HG02763 (cell line): ENCODE data around the gene AK8.

ENCODE experiments used
- ATAC-seq: cut with Tn5 transposase; IDR thresholded peaks from one replicate; pipeline ENCODE4 v1.9.1; 2021; ENCODE audit warnings: mild to moderate bottlenecking, moderate library complexity; ENCODE audit not compliant: unreplicated experiment

AK8 gene

DNA sequence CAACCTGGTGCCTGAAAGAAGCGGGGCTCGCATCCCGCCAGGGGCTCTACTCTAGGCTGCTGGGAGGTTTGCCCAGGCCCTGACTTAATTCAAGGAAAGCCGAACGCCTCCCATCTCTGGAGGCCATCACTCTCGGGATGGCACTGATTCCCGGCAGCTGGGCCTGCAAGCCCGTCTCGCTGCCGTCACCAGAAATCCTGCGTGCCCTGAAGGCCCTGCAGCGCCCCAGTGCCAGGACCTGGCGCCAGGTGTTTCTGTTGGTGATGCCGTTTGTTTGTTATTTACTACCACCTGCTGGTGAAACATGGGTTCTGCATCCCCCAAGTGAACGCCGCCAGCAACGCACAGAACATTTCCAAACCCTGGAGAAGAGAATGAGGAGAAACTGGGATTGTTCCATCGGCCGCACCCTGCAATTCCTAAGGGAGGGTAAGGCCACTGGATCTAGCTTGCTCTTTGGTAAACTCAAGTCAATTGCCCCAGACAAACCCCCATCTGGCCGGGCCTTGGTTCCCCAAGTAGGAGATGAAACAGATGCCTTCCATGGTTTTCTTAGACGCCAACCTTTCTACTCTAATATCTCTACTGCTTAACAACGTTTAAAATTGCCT, 77.9 kb downstream of the AK8 start:
- ATAC-seq, result no peak

DNA sequence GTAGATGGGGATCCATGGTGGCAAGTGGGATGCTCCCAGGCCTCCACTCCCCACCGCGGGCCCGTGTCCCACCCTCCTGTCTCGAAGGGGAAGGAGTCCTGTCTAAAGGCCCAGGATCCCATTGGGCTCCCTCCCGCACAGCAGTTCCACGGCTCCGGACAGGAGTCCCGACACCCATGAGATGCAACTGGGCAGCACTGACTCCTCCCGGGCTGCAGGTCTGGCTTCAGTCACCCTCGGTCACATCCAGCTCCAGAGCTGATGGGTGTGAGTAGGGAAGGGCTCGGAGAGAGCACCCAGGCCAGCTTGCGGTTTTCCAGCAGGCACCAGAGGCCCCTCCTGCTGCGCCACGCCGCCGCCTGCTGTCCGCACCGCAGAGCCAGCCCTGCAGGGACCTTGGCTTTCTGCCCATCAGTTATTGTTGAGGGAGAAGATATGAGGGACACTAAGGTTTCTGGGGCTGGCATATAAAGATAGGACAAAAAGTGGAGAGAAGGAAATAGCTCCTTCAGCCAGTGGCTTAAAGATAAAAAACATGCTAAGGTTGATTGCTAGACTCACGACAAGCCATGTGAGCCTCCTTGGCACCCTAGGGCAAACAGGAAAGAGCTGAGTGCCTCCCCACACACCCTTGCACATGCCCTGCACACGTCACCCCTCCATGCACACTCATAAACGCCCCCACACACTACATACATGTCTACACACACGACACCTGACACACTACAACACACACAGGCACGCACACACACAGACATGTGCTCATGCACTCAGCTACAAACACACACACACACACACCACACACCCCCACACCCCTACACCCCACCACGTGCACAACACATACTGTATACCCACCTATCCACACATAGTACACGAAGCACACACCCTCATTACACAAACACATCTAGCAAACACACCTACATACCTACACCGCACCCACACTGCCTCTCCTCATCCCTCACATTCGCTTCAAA, 79.0 kb downstream of the AK8 start:
- ATAC-seq, result no peak

DNA sequence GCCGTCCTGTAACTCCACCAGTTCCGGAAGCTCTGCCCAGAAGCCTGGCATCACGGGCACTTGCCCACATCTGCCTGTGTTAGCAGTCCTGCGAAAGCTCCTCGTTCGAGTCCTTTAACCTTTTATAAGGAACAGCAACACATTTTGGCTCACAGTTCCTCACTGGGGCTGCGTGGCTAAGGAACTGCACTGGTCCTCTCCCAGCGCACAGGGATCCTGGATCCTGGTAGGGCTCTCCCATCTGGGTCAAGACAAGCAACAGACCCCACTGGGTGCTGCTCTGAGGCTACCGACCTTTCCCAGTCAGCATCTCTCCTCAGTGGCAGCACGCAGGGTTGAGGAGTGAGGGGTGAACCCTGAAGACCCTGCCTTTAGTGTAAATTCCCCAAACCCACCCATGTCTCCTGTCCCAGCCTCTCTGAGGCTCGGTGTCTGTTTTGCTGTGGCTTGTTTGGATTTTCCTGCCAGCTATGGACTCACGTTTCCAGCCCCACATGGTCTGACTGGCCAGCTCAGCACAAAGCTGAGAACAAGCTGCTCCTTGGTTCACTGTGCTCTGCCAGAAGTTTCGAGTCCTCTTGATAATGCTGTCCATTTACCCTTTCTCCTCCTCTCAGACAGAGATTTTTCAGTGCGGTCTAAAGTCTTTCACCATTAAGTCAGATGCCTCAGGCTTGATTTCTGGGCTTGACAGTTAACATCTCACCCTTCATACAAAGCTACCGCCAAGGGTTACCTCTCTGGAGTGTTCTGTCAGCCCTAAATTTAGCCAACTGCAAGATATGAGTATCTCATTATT, 80.0 kb downstream of the AK8 start:
- ATAC-seq, result no peak

DNA sequence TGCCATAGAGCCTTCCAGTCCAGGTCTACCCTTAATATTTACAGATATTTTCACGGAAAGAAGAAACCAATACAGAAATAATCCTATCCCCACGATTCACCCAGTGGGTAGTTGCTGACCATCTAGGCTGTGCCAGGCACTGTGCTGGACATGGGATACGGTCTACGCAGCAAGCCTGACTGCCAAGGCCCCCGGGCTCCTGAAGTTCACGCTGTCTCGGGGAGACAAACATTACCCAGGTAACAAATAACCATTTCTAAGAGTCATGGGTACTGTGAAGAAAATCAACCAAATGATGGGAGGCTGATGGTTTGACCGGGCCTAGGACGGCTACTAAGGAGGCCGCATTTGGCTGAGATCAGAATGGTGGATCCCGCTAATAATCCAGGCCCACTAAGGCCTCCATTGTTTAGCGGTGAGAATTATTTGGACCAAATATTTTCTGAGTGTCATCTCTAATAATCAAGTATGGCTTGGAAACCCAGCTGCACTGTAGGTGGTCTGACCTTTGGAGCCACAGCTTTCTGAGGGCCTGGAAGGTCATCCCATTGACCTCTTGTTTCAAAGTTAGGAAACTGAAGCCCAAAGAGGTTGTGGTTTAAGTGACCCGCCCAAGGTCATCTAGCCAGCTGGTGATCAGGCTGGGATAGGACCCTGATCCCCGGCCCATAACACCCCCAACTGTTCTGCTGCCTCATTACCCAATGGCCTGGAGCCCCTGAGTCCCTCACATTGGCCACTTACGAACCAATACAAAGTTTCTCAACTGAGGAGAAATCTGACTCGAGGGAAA, 82.4 kb downstream of the AK8 start:
- ATAC-seq, result no peak

GRCh38 chr9:132794730-132795380, 83.2 kb downstream of the AK8 start:
- no peak for ATAC-seq

GRCh38 chr9:132793606-132794580, 84.2 kb downstream of the AK8 start:
- ATAC-seq, result no peak

DNA sequence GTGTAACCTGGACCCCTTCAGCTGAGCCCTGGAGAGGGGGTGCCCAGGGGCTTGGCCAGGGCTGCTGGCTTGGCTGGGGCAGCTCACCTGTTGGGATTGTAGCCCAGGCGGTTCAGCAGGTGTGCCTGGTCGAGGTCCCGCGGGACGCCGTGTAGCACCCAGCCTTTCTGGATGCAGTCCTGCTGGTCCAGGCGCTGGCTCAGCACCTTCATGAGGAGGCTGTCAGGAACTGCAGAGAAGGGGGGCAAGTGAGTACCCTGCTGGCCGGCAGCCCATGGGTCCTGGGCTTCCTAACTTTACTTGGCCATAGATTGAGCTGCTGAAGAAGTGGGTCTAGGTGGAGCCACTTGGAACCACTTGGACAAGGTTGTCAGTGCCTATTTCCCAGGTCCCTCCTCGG, 85.5 kb downstream of the AK8 start:
- ATAC-seq, result no peak

GRCh38 chr9:132791699-132792240, 86.3 kb downstream of the AK8 start:
- ATAC-seq, result no peak

DNA sequence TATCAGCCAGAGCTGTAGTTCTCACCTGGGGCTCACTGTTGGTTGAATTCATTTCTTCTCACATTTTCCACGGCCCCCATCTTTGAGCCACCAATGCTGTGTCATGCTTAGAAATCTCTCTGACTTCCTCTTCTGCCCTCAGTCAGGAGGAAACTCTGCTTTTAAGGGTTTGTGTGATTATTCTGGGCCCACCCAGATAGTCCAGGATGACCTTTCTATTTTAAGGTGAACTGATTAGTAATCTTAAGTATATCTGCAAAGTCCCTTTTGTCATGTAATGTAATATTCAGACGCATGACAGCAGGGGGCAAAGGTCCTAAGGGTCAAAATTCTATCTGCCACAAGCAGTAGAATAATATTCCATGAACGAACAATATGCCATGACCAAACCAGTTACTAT, 88.4 kb downstream of the AK8 start:
- no peak for ATAC-seq

DNA sequence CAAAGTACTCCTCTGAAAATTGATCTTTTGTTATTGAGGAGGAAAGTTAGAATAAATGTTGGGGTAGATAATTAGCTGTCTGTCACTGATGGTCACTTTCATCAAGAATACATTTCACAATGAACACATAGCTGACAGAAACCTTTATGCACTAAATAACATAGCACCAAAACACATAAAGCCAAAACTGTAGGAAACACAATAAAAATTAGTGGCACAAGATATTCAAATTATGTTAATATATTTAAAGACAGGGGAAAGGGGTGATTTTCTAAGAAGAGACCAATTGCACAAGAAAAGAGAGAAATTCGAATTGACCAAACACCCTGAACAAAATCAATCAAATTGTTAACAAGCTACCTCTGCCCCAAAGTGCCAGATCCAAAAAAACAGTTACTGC, 89.7 kb downstream of the AK8 start:
- ATAC-seq, result no peak

DNA sequence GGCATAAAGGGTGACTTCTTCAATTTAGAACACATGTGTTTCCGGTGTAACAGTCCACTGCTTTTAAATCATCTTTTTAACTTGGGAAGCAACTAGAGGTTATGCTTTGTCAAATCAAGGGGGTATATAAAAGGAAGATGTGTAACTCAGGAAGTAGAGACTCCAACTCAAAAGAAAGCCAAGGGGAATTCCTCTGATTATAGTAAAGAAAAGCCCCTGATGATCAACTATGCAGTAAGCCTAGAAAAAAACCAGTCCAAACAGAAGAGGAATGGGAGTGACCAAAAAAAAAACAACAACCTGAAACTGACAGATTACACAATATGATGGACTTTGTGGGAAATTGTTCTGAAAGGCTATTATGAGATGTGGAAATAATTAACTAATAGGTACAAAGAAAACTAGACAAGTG, 90.3 kb downstream of the AK8 start:
- no peak for ATAC-seq

DNA sequence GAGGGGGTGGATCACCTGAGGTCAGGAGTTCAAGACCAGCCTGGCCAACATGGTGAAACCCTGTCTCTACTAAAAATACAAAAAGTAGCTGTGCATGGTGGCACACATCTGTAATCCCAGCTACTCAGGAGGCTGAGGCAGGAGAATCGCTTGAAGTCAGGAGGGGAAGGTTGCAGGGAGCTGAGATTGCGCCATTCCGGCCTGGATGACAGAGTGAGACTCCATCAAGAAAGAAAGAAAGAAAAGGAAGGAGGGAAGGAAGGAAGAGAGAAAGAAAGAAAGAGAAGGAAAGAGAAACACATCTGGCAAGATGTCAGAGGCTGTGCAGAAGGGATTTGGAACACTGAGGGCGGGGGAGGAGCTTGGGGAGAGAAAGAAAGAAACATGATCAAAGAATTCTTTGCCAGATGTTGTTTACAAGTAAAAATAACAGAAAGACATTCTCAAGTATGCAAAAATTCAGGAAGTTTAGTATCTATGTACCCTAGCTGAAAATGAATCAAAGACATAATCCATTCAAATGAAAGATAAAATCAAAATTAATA, 93.7 kb downstream of the AK8 start:
- ATAC-seq, result no peak

GRCh38 chr9:132783006-132783405, 95.1 kb downstream of the AK8 start:
- no peak for ATAC-seq

DNA sequence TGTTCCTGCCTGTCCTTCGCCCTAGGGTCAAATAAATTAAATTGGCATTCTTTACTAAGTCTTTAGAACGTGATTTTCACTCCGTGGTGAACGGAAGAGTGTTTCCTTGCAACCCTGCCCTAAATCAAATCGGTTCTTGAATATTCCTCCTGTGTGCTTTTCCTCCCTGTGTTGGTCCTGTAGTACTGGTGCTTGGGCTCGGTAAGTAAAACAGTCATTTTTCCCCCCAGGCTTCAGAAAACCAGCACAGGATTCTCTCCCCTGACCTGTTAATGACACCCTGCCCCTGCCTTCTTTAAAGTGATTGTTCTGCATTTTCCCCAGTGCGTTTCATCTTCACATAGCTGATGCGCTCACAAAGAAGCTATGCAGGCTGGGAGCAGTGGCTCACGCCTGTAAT, 96.0 kb downstream of the AK8 start:
- no peak for ATAC-seq

DNA sequence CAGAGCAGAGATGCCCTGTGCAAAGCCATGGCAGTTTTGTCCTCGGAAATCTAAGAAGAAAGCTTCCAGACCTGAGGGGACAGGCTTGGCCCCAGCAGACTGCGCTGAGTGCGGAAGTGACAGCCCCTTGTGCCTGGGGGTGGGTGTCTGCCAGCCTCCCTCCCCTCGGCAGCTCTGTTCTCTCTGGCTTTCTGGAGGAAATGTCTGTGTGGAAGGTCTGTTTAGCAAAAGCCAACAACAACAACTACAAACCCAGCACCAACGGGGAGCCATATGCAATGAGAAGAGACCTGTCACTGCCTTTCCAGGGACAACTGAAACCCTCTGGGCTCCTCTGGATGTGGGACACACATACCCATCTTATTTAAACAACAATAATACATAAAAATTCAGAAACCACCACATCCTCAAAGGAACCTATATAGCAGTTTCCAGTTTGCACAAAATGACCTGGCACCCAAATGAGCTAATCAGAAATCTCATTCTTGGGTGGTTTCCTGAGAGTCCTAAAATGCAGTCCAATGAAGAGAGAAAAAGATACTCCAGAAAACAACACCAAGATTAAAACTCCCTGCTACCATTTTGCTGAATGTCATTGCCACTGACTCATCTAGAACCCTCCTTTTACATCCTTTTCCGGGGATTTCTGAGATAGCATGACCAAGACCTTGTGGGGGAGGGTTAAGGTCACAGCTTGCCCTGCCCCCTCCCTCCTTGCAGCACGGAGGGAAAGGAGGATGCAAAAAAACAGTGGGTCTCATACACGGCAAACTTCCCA, 97.7 kb downstream of the AK8 start:
- ATAC-seq, result no peak

GRCh38 chr9:132776891-132777290, 101.2 kb downstream of the AK8 start:
- no peak for ATAC-seq

GRCh38 chr9:132776268-132776667, 101.8 kb downstream of the AK8 start:
- no peak for ATAC-seq

DNA sequence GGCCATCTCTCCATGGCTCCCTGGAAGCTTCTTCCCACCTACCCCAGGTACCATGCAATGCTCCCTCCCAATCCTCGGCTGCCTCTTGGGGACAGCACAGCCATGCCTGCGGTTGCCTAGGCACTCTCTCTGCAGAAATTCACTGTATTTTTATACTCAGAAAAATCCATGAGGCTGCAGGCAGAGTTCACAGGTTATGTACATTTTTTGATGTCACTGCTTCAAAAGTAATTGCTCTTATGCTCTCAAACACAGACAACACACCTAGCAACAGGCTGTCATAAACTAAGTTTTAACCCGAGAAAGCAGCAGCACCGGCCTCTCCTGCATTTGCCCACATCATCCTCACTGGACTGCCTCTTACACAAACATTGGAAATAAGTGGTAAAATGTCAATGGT, 102.4 kb downstream of the AK8 start:
- ATAC-seq, result no peak
